ENCODE results near the gene GHR.

GRCh38 chr5:42404366-42404765, 18.9 kb upstream of the GHR start:
- TF ChIP-seq CTCF (optimal IDR thresholded peaks at IDR 0.05 in 1 of 3, IDR thresholded peaks at IDR 0.05 in 1 of 3, conservative IDR thresholded peaks at IDR 0.05 in 1 of 3; ENCODE audit: extremely low read depth in 1 of 3, insufficient read depth in 2 of 3, low read length in 3 of 3) (no peak), EZH2 (IDR thresholded peaks at IDR 0.05; ENCODE audit: low read length) (no peak)
